Ammon's horn (tissue), 1 donor: ENCODE measurements around the gene PEX7.
"Not testable (repeated sequence)": the region's sequence is repeated elsewhere in the genome, so short reads cannot be mapped to it uniquely, and the experiment has no call there.

Source experiments
- DNase-seq: peaks from one replicate; pipeline ENCODE4 v3.0.0-alpha.2; 2016; ENCODE audit warnings: low spot score

Gene PEX7

DNA sequence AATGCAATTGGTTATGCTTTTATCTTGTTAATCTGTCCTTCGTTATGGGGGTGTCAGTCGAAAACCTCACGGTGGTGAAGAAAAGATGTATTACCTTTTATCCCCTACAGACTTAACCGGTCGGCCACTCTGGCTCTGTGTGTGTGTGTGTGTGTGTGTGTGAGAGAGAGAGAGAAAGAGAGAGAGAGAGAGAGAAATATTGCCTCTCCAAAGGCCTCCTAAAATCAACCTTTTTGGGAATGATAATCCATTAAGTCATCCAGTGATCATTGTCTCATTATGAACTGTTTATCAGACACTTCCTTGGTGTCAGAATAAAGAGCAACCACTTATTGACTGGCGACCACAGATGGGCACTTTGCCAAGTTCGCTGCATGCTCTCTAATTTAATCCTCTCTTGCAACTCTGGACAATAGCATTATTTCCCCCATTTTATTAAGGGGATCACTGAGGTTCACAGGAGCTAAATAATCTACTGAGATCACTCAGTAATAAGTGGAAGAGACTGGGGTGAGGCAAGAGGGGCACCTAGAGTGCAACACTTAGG is 130.4 kb downstream of the PEX7 start:
- DNase-seq, result no peak

DNA sequence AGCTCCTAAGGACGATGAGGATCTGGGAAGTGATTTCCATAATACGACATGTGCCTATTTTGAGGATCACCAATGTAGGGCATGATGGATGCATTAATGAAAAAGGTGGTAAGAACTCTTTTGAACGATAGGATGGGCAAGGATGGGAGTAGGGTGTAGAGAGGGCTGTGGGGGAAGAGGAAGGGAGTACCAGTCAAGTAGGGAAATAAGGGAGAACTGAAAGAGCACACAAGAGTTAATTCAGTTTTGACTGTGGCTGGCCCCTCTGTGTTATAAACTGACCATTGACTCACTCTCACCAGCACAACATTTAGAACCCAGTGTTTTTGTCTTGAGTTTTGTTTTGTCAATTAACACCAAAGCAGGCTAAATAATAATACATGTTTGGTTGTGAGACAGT is 132.7 kb downstream of the PEX7 start:
- DNase-seq, result no peak

DNA sequence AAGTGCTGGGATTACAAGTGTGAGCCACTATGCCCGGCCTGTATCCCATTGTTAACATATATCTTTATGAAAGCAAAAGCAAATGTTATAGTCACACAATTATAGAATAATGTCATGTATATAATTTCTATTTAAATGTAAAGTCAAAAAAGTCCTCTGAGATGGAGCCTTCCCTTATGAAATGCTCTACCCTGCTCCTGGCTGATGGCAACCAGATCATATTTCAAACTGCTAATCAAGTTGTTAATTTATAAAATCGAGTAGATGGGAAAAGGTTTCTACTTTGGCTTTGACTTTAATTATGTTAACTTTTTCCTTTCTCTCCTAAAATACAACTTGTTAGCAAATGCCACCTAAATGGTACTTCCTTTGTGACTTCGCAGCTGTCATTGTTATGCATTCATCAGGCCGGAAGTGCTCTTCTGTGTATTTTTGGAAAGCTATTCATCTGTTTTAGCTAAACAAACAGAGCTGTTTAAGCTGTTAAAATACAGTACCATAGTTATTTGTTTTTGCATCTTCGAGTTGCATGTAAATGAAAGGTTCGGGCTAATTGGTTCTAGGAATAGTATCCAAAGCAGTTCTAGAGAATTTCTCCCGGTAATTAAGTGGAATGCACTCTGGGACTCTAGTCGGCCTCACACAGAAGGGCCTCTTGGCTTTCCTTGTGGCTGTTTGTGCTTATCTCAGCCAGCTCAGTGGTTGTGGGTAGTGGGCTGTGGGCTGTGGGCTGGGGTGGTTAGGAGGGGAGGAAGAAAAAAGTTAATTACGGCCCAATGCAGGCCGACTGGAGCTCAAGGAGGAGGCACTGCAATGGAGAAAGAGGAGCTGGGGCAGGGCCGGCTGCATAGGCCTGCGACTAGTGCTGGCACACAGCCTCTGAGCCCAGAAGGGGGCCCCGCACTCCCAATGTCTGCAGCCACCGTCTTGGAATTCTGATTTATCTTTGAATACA is 134.5 kb downstream of the PEX7 start:
- no peak for DNase-seq

DNA sequence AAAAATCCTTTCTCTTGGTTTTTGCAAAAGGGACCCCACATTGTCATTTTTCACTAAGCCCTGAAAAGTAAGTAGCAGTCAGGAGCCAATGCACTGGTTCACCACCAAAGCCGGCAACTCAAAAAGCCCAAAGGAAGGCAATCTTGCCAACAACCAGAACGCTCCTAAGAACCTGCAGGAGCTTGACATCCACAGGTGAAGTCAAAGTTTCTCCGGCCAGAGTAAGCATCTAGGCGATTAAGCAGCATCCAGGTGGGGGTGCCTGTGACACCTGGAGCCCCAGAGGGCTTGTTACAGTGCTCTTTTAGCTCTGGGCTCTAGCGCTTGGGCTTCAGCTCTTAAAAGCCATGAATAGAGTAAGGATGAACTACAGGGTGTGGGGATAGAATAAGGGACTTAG is 135.8 kb downstream of the PEX7 start:
- no peak for DNase-seq

DNA sequence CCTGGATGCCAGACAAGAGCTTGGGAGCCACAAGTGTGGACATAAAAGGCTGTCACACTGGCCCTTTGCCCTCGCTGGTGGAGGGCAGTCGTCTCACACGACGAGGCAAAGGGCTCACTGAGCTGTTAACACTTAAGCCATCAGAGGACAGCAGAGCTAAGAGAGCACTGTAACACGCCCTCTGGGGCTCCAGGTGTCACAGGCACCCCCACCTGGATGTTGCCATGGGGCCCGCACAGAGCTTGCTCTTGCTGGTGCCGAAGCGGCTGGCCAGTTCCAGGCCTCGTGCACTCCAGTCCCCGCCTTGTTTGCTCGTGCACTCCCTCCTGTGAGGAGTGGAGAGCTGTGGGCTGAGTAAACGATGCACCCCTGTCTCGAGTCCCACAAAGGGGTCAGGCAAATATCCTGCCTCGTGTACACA is 137.1 kb downstream of the PEX7 start:
- no peak for DNase-seq

DNA sequence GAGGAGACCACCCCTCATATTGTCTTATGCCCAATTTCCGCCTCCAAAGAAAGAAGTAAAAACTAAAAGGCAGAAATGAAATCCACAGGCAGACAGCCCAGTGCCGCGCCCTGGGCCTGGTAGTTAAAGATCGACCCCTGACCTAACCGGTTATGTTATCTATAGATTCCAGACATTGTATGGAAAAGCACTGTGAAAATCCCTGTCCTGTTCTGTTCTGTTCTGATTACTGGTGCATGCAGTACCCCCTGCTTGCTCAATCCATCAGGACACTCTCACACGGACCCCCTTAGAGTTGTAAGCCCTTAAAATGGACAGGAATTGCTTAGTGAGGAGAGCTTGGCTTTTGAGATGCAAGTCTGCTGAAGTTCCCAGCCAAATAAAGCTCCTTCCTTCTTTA is 137.5 kb downstream of the PEX7 start:
- DNase-seq, result not testable (repeated sequence)

DNA sequence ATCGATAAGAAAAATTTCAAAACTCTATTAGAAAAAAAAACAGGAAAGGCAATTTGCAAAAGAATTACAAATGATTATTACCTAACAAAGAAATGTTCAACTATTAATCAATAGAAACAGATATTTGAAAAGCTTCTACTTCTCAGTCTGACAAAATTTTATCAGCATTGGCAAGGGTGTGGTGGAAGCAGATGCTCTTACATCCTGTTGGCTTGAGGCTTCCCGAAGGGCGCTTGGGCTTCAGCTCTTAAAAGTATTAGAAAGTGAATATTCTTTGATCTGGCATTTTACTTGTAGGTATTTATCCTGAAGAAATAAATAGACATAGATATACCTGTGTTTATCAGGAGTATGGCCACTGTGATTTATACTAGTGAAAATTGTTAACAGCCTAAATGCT is 138.4 kb downstream of the PEX7 start:
- DNase-seq, result no peak

DNA sequence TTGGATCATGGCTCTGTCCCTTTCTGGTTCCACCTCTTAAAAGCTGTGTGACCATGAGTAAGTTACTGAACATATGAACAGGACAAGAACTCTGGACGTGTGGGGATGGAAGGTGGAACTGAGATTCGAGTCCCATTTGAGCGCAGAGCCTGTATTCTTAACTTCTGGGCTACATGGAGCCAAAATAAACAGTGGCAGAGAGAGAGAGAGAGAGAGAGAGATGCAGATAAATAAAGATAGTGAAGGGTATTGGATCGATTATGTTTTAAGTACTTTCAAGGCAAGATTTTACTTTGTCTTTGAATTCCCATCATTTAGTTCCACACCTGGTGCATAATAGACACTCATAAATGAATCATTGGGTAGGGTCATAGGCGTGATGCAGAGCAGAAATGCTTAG is 139.5 kb downstream of the PEX7 start:
- no peak for DNase-seq

DNA sequence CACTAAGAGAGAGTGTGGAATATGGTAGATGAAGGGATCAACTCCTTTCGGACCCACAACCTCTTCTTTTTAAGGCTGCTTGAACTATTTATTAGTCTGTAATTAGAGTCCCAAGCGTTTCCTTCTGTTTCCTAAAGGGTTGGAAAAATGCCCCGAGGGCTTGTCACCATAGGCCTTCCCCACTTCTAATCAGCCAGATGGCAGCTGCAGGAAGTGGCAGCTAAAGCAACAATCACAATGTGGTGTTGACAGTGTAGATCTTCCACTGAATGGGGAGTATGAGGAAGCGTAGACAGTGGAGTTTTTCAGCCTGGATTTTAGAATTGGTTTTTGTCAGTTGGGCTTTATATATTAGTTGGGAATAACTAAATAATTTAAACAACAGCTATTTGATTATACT is 140.3 kb downstream of the PEX7 start:
- DNase-seq, result peak; percentile 45

DNA sequence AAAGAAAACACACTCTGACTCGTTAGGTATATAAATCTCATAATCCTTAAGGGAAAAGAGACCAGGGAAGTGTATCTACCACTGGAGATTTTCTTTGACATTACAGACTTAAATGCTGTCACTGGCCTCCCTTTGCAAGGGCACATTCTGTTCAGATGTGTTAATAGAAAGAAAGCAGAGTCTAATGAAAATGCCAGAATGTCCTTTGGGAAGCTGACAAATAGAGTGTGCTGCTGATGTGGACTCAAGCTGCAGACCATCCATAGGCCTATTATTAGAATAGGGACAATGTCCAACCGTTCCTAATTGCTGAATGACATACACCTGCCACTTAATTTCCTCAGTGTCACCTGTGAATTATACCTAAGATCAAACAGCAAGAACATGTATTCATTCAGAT is 140.9 kb downstream of the PEX7 start:
- no peak for DNase-seq
